ENCODE measurements around the gene VILL. TPM values are rescaled to one million over a fixed set of nuclear protein-coding genes. Genes with fewer than 3 reads are reported as not detected.
"Not testable (repeated sequence)": the region's sequence is repeated elsewhere in the genome, so short reads cannot be mapped to it uniquely, and the experiment has no call there.

Gene VILL
- total RNA-seq, 1 experiment from 2014 or later: 7.1 TPM

DNA sequence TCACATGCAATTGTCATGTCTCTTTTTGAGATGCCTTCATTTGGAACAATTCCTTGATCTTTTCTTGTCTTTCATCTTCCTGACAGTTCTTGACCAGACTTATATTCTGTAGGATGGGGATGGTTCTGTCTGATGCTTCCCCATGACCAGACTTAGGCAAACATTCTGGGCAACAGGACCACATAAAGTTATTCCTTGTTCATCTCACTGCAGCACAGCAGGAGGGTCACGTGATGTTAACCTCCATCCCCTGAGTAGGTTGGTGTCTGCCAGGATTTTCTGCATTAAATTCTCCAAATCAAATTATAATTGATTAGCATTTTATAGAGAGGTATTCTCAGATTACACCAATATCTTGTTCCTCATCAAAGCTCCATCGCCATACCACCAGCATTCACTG lies 56.2 kb downstream of the VILL start:
- in situ Hi-C loops (cut with HindIII; ENCODE audit: low sequenced_read_pairs): no loop called here
- no peak for DNase-seq (ENCODE audit: low spot score)

- in situ Hi-C loops (cut with HindIII; ENCODE audit: low sequenced_read_pairs): no loop called here
- DNase-seq (ENCODE audit: low spot score): no peak
These were observed 57.3 kb downstream of the VILL start for GRCh38 chr3:38047896-38048295.

DNA sequence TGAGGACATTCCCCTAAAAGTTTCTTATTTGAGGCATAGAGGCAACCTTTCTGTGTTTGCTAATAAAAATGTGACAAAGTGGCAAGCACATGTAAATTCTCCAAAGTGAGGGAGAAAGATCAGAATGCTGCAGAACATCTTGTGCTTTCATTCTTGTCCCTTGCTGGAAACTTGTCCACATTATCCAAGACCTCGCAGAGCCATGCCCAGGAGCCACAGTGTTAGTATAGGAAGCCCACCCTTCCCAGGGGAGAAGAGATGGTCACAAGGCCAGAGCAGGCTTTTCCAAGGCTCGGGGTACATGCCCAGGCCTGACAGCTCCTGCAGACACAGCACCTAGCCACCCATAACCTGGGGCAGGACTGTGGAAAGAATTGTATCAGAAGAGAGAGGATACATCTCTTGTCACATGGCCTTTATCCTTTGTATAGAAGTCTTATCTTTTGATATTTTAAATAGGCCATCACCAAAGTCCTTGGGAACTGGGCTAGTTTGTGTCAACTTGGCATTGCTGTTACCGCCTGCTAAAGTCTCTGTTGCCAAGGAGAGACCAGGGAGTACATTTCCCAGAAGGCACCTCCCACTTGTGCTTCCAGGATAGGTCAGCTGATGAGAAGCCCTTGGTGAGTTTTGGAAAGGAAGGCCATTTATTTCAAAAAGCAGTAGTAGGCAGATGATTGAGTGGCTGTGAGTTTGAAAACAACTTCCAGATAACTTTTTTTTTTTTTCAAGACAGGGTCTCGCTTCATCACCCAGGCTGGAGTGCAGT lies 59.0 kb downstream of the VILL start:
- in situ Hi-C loops (cut with HindIII; ENCODE audit: low sequenced_read_pairs): no loop called here
- DNase-seq (ENCODE audit: low spot score): no peak

- in situ Hi-C loops (cut with HindIII; ENCODE audit: low sequenced_read_pairs): no loop called here
- no peak for DNase-seq (ENCODE audit: low spot score)
These were observed 60.5 kb downstream of the VILL start for GRCh38 chr3:38051131-38051530.

DNA sequence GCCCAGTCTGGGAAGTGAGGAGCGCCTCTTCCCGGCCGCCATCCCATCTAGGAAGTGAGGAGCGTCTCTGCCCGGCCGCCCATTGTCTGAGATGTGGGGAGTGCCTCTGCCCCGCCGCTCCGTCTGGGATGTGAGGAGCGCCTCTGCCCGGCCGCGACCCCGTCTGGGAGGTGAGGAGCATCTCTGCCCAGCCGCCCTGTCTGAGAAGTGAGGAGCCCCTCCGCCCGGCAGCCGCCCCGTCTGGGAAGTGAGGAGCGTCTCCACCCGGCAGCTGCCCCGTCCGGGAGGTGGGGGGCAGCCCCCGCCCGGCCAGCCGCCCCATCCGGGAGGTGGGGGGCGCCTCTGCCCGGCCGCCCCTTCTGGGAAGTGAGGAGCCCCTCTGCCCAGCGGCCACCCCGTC lies 62.7 kb downstream of the VILL start:
- in situ Hi-C loops (cut with HindIII; ENCODE audit: low sequenced_read_pairs); DNase-seq (ENCODE audit: low spot score): not testable (repeated sequence)

DNA sequence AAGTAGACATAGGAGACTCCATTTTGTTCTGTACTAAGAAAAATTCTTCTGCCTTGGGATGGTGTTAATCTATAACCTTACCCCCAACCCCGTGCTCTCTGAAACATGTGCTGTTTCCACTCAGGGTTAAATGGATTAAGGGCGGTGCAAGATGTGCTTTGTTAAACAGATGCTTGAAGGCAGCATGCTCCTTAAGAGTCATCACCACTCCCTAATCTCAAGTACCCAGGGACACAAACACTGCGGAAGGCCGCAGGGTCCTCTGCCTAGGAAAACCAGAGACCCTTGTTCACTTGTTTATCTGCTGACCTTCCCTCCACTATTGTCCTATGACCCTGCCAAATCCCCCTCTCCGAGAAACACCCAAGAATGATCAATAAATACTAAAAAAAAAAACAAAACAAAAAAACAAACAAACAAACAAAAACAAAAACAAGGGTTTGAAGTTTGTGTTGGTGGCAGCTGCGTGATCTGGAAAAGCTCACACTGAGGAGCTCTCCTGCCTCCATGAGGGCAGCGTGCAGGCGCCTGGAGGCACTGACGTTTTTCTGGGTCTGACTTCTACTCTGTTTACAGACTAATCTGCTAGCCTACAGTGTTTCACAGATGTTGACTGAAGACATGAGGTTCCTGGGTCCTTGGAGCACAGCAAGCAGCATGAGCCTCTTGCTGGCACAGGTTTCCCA lies 63.4 kb downstream of the VILL start:
- in situ Hi-C loops (cut with HindIII; ENCODE audit: low sequenced_read_pairs); DNase-seq (ENCODE audit: low spot score): not testable (repeated sequence)

DNA sequence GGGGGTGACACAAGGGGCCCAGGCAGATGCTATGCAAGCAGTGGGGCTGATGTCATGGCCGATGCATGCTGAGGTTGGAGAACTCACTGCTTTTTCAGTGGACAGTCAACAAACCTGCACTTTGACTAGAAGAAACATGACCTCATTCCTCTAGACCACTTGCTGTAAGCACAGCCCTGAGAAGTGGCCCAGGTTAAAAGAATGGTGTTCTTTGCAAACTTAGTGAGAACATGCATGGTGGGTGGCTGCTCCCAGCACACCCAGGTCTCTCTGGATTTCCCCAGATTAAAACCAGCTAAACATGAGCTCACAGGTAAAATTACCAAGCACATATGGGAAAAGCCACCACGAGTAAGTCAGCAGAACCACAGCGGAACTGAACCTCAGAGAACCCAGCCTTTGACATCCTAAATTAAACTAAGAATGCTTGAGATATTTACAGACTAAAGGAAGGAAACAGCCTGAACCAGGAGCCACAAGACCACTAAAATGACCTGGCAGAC lies 64.0 kb downstream of the VILL start:
- in situ Hi-C loops (cut with HindIII; ENCODE audit: low sequenced_read_pairs): no loop called here
- DNase-seq (ENCODE audit: low spot score): no peak

Other genes with a start within 250 kb of the VILL start
- gene CTDSPL, start 128.9 kb upstream of the VILL start, total RNA-seq (2014; rRNA removed; shearing (Covaris generic)): 47.4 and 77.9 TPM in 2 replicates
- 8.7 and 9.0 TPM in 2 replicates for gene PLCD1, start 38.9 kb downstream of the VILL start, total RNA-seq (2014; rRNA removed; shearing (Covaris generic))
- gene DLEC1, start 48.4 kb downstream of the VILL start, total RNA-seq (2014; rRNA removed; shearing (Covaris generic)): not detected in 2 replicates
- 52.7 and 58.6 TPM in 2 replicates for gene ACAA1, start 146.3 kb downstream of the VILL start, total RNA-seq (2014; rRNA removed; shearing (Covaris generic))
- gene MYD88, start 147.9 kb downstream of the VILL start, total RNA-seq (2014; rRNA removed; shearing (Covaris generic)): 0.06 TPM in 1 of 2 replicates, not detected in the other
- gene OXSR1, start 174.8 kb downstream of the VILL start, total RNA-seq (2014; rRNA removed; shearing (Covaris generic)): 24.5 and 28.9 TPM in 2 replicates